Right lobe of liver (tissue), 6 donors: ENCODE results near the gene MXI1. TPM values are rescaled to one million over a fixed set of nuclear protein-coding genes. Genes with fewer than 3 reads are reported as not detected.

ENCODE experiments used
- ATAC-seq, 4 donors: fragments of 200-7000 bp; cut with Tn5 transposase; one replicate each; pipeline ENCODE4 v1.9.1; 2020; ENCODE audit warnings: mild to moderate bottlenecking in 4 of 4, moderate library complexity in 4 of 4
- DNase-seq, 3 donors: peaks; one replicate each; pipeline ENCODE4 v3.0.0-alpha.2; 2020
- H3K27ac ChIP-seq, 3 donors: fragments of 200-600 bp; one replicate each; pipeline ENCODE4 v1.8.0; 2022
- H3K27me3 ChIP-seq, 2 donors: fragments of 200-600 bp; one replicate each; pipeline ENCODE4 v1.8.0; 2022
- H3K36me3 ChIP-seq, 4 donors: fragments of 200-600 bp; sonication (generic) in 1 of 4; one replicate each; pipeline versions ENCODE4 v1.5.1 to v1.8.0; 2017 to 2022; ENCODE audit warnings: control low read depth in 1 of 4
- H3K4me1 ChIP-seq, 4 donors: fragments of 200-600 bp; sonication (generic) in 1 of 4; one replicate each; pipeline versions ENCODE4 v1.5.1 to v1.8.0; 2017 to 2022; ENCODE audit warnings: control low read depth in 1 of 4
- H3K4me3 ChIP-seq, 3 donors: fragments of 200-600 bp; one replicate each; pipeline ENCODE4 v1.8.0; 2022
- H3K9me3 ChIP-seq, 4 donors: fragments of 200-600 bp; sonication (generic) in 1 of 4; one replicate each; pipeline versions ENCODE4 v1.5.1 to v1.8.0; 2017 to 2022; ENCODE audit warnings: control low read depth in 1 of 4
- POLR2A ChIP-seq: fragments of 450-650 bp; IDR thresholded peaks from one replicate; pipeline ENCODE4 v1.6.1; 2017; ENCODE audit warnings: antibody characterized with exemption, mild to moderate bottlenecking
- WGBS: methylation state at CpG from one replicate; pipeline ENCODE4 v1.1.6; 2018; ENCODE audit warnings: low coverage, low lambda C conversion rate; ENCODE audit not compliant: insufficient coverage; ENCODE audit errors: missing lambda C conversion rate; 5-methylcytosine and 5-hydroxymethylcytosine counted together
- intact Hi-C, 2 donors: fragments of 100-400 bp; cut with DNase I; formaldehyde crosslinking; loops; one replicate each; pipeline versions ENCODE4 v1.11.2 to v1.14.1; 2022
- total RNA-seq, 6 experiments: library from RNA; depleted of rRNA in 2 of 6; stranded (reverse); fragments of >200 nt in 2 of 6; fragmentation: NEBNext Ultra II Directional in 3 of 6; extraction: Animal tissue kit (Norgen Biotek cat#: 25700) in 3 of 6; gene quantifications; one replicate each; pipeline versions ENCODE4 v1.1.0 to v1.2.4, GENCODE V29; 2016 to 2023
- TF ChIP-seq, protein P1 (sequence below), 4 donors: fragments of 200-600 bp in 3 of 4; fragments of 450-650 bp in 1 of 4; IDR thresholded peaks; one replicate each; pipeline versions ENCODE4 v1.5.1 to v1.8.0; 2016 to 2022; ENCODE audit warnings: antibody characterized with exemption in 4 of 4, mild to moderate bottlenecking in 2 of 4
- donor health status: DM: no; HTN: yes; CAD: no.
- donor health status: DM: no; HTN: no; CAD: no.
- donor health status: DM: no; HTN: no; CAD: no.
- donor health status: DM: no; HTN: yes; CAD: no.
- donor health status: DM: no; HTN: yes; CAD: no.

The MXI1 gene
- total RNA-seq, 6 experiments from 2014 or later, result 17.1 to 32.6 (median 26.5) TPM

- ATAC-seq, result no peak
These were observed 8.1 kb downstream of the MXI1 start for GRCh38 chr10:110215286-110216170.

GRCh38 chr10:110216240-110216639, 8.8 kb downstream of the MXI1 start:
- Histone ChIP-seq H3K4me1 (peaks cover 0 to 5% (median 0%) of the 10 kb centered on the region in 4 donors), H3K36me3 (no peaks in the 10 kb centered on the region), H3K4me3 (no peak overlapping the region), H3K27ac (no peak overlapping the region), H3K27me3 (no peaks in the 10 kb centered on the region), H3K9me3 (no peaks in the 10 kb centered on the region)
- TF ChIP-seq POLR2A, result no peak
- TF ChIP-seq, protein P1, sequence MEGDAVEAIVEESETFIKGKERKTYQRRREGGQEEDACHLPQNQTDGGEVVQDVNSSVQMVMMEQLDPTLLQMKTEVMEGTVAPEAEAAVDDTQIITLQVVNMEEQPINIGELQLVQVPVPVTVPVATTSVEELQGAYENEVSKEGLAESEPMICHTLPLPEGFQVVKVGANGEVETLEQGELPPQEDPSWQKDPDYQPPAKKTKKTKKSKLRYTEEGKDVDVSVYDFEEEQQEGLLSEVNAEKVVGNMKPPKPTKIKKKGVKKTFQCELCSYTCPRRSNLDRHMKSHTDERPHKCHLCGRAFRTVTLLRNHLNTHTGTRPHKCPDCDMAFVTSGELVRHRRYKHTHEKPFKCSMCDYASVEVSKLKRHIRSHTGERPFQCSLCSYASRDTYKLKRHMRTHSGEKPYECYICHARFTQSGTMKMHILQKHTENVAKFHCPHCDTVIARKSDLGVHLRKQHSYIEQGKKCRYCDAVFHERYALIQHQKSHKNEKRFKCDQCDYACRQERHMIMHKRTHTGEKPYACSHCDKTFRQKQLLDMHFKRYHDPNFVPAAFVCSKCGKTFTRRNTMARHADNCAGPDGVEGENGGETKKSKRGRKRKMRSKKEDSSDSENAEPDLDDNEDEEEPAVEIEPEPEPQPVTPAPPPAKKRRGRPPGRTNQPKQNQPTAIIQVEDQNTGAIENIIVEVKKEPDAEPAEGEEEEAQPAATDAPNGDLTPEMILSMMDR (IDR thresholded peaks at IDR 0.05), result no peak
- ATAC-seq (no peak), DNase-seq (no peak)
- intact Hi-C loops, result loop anchor here in 1 of 2 donors (5.0 kb wide), 1 partner anchor 74 kb away; no protein-coding TSS in a partner anchor

More at GRCh38 chr10:110215286-110216170, 8.1 kb downstream of the MXI1 start:
- no peak overlapping the region for H3K4me3 ChIP-seq
- intact Hi-C loops, result loop anchor here in 1 of 2 donors (5.0 kb wide), 1 partner anchor 73 kb away; no protein-coding TSS in a partner anchor
- no peak overlapping the region for H3K27ac ChIP-seq
- no peaks in the 10 kb centered on the region for H3K27me3 ChIP-seq
- 64% methylated on average over 5 of the region's 5 CpGs for WGBS
- H3K36me3 ChIP-seq, result no peaks in the 10 kb centered on the region
- DNase-seq, result no peak
- H3K9me3 ChIP-seq, result no peaks in the 10 kb centered on the region
- TF ChIP-seq POLR2A, result no peak
- TF ChIP-seq, protein P1 (IDR thresholded peaks at IDR 0.05), result no peak
- peaks cover 0 to 5% (median 0%) of the 10 kb centered on the region in 4 donors for H3K4me1 ChIP-seq

DNA sequence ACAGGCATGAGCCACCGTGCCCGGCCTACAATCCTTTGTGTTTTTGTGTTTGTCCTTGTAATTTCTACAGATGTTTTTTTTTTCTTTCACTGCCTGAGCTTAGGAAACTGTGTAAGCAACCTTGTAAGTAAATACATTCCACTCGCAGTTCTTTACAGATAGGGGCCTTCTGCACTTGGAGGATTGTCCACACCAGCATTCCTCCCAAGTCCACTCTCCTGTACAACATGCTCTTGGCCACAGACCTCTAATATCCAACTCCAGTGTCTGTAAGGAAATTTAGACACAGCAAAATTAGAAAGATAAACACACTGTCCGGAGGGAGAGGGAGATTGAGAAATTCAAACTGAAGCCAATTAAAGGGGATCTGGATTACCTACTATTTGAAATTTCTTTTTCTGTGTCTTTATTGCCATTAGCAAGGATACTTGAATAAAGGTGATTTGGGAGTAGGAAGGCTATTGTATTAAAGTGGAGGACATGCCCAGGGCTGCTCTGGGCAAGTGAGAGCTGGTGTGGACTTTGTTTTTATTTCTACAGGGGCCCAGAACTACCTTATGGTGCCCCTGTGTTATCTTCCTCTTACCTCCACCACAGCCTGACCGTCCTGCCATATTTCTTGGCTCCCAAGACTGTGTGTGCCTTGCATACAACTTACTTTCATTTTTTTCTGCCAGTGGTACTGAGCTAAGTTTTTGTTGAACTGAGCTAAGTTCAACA, 9.7 kb downstream of the MXI1 start:
- no peaks in the 10 kb centered on the region for H3K27me3 ChIP-seq
- ATAC-seq (peak in 1 of 4 donors; percentile 27), DNase-seq (no peak)
- H3K27ac ChIP-seq, result no peak overlapping the region
- WGBS, result 54% methylated on average over 5 of the region's 5 CpGs
- H3K9me3 ChIP-seq, result no peaks in the 10 kb centered on the region
- H3K4me3 ChIP-seq, result no peak overlapping the region
- intact Hi-C loops, result loop anchor here in 1 of 2 donors (5.0 kb wide), 1 partner anchor 75 kb away; no protein-coding TSS in a partner anchor
- TF ChIP-seq, protein P1 (IDR thresholded peaks at IDR 0.05), result no peak
- no peak for TF ChIP-seq POLR2A
- peaks cover 0 to 2% (median 0%) of the 10 kb centered on the region in 4 donors for H3K4me1 ChIP-seq
- H3K36me3 ChIP-seq, result no peaks in the 10 kb centered on the region

- peaks cover 0 to 2% (median 0%) of the 10 kb centered on the region in 4 donors for H3K4me1 ChIP-seq
- WGBS, result 94% methylated on average over 2 of the region's 2 CpGs
These were observed 10.2 kb downstream of the MXI1 start for GRCh38 chr10:110217662-110218008.

More at GRCh38 chr10:110217662-110218008, 10.2 kb downstream of the MXI1 start:
- Histone ChIP-seq H3K27ac (no peak overlapping the region), H3K9me3 (no peaks in the 10 kb centered on the region), H3K4me3 (no peak overlapping the region), H3K36me3 (no peaks in the 10 kb centered on the region), H3K27me3 (no peaks in the 10 kb centered on the region)
- ATAC-seq, result no peak
- TF ChIP-seq, protein P1 (IDR thresholded peaks at IDR 0.05), result no peak
- no peak for TF ChIP-seq POLR2A
- intact Hi-C loops, result loop anchor here in 1 of 2 donors (5.0 kb wide), 1 partner anchor 75 kb away; no protein-coding TSS in a partner anchor
- DNase-seq, result no peak
